ENCODE data around the gene ENOPH1.
"Not testable (repeated sequence)": the region's sequence is repeated elsewhere in the genome, so short reads cannot be mapped to it uniquely, and the experiment has no call there.

The ENOPH1 gene

DNA sequence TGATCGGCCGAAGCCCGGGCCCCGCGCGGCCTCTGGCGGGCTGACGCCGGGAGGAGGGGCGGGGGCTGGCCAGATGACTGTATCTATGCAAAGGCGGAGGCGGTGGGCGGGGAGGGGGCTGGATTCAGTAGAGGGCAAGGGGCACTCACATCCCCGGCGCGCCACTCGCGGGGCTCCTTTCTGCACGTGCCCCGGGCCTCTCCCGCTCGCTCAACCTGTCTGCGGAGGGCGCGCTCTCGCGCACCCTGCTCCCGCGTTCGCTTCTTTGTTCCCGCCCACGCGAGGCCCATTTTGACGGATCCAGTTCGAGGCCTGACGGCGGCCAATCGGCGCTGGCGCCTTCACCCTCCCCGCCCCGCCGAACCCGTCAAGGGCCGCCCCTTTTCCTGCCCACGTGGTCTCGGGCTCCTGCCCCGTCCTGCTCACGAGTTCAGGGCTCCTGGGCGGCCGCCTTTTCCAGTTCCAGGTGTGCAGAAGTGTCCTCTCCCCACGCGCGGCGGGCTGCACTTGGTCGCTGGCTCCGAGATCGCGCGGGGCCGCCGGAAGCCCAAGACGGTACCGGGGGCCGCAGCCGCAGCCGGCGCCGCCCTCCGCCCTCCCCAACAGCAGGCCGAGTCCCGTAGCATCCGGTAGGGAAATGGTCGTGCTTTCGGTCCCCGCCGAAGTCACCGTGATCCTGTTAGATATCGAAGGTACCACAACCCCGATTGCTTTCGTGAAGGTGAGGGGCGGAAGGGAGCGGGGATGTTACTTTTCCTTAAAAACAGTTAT is at the start of gene ENOPH1, which contains the start of gene HNRNPDL:
TSS of gene ENOPH1 (plus strand) at position 398 of the 771 bp plus-strand sequence. CDS start at position 638, 240 bp downstream.
TSS of gene HNRNPDL (minus strand) at position 270 of the 771 bp plus-strand sequence. CDS start 772 bp downstream, outside the sequence.
- TF ChIP-seq, protein P1, sequence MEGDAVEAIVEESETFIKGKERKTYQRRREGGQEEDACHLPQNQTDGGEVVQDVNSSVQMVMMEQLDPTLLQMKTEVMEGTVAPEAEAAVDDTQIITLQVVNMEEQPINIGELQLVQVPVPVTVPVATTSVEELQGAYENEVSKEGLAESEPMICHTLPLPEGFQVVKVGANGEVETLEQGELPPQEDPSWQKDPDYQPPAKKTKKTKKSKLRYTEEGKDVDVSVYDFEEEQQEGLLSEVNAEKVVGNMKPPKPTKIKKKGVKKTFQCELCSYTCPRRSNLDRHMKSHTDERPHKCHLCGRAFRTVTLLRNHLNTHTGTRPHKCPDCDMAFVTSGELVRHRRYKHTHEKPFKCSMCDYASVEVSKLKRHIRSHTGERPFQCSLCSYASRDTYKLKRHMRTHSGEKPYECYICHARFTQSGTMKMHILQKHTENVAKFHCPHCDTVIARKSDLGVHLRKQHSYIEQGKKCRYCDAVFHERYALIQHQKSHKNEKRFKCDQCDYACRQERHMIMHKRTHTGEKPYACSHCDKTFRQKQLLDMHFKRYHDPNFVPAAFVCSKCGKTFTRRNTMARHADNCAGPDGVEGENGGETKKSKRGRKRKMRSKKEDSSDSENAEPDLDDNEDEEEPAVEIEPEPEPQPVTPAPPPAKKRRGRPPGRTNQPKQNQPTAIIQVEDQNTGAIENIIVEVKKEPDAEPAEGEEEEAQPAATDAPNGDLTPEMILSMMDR (IDR thresholded peaks at IDR 0.05; ENCODE audit: control insufficient read depth, extremely low read depth, insufficient read depth): no peak
- H3K4me3 ChIP-seq (ENCODE audit: low read depth, low read length): peak within 1 kb of the TSS; percentile 84
- DNase-seq (ENCODE audit: low read depth): peak; percentile 90

DNA sequence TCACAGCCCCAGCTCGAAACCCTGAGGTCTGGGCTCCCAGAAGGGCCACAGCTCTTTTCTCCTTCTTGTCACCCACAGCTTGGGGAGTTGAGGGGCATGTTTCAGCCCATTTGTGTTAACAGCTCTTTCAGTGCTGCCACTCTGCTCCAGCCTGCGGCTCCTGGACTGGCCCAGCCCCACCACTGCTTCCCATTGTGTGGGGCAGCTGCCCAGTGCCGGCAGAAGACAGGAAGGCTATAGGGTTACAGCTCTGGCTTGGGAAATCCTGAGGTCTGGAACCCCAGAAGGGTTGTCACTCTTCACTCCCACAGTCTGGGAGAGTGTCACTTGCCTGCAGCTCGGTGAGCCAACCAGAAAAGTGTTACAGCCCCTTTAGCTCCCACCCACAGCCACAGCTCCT is 49.6 kb upstream of the ENOPH1 start:
- no peak overlapping the region for H3K4me3 ChIP-seq (ENCODE audit: low read depth, low read length)
- TF ChIP-seq, protein P1 (IDR thresholded peaks at IDR 0.05; ENCODE audit: control insufficient read depth, extremely low read depth, insufficient read depth): no peak
- DNase-seq (ENCODE audit: low read depth): no peak

DNA sequence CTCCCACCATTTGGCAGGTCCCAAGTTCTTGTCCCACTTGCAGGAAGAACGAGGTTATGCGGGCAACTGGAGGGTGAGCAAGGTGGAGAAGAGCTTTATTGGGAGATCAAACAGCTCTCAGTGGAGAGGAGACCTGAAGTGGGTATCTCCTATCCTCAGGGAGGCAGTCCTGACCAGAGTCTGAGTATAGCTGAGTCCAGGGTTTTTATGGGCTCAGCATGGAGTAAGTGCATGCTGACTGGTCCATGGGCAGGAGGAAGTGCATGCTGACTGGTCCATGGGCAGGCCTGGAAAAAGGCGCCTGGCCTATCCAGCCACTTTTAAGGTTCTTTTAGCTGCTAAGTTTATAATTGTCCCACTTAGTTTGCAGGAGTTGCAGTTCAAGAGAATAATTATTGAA is 49.2 kb upstream of the ENOPH1 start:
- no peak overlapping the region for H3K4me3 ChIP-seq (ENCODE audit: low read depth, low read length)
- no peak for DNase-seq (ENCODE audit: low read depth)
- TF ChIP-seq, protein P1 (IDR thresholded peaks at IDR 0.05; ENCODE audit: control insufficient read depth, extremely low read depth, insufficient read depth): no peak

DNA sequence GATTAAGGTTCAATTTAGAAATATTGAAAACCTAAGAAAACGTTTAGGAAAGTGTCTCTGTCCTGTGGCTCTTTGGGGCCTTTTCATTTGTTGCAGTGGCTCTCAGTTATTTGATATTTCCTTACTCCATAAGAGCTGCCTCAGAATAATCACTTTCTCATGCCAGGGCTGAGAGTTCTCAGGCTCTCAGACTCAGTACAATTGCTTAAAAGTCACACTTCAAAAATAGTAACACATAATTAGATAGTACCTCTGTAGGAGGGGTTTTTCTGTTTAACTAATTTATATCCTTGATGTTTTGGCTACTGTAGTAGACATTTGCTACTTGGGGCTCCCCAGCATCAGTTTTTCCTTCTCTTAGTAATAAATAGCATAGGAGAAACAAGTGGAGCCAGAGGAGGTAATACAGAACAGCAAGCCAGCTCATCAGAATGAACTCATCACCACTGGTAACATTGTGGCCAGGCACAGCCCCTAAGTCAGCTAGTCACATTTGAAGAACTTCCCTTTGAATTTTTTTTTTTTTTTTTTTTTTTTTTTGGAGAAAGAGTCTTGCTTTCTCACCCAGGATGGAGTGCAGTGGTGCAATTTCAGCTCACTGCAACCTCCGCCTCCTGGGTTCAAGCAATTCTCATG is 48.6 kb upstream of the ENOPH1 start:
- TF ChIP-seq, protein P1 (IDR thresholded peaks at IDR 0.05; ENCODE audit: control insufficient read depth, extremely low read depth, insufficient read depth): no peak
- H3K4me3 ChIP-seq (ENCODE audit: low read depth, low read length): no peak overlapping the region
- DNase-seq (ENCODE audit: low read depth): no peak

DNA sequence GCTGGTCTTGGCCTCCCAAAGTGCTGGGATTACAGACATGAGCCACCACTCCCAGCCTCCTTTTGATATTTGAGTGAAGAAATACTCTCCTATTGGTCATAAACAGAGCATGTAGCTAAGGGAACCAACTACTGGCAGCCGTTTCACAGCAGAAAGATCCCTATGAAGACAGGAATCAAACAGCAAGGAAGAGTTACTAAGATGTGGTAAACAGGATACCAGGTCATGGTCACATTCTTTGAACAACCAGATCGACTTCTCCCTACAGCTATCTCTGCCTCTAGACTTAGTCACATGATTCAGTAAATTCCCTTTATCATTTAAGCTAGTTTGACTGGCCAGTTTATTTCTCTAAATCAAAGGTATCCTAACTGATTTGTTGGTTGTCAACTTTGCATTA is 47.6 kb upstream of the ENOPH1 start:
- no peak for DNase-seq (ENCODE audit: low read depth)
- no peak overlapping the region for H3K4me3 ChIP-seq (ENCODE audit: low read depth, low read length)
- TF ChIP-seq, protein P1 (IDR thresholded peaks at IDR 0.05; ENCODE audit: control insufficient read depth, extremely low read depth, insufficient read depth): no peak

DNA sequence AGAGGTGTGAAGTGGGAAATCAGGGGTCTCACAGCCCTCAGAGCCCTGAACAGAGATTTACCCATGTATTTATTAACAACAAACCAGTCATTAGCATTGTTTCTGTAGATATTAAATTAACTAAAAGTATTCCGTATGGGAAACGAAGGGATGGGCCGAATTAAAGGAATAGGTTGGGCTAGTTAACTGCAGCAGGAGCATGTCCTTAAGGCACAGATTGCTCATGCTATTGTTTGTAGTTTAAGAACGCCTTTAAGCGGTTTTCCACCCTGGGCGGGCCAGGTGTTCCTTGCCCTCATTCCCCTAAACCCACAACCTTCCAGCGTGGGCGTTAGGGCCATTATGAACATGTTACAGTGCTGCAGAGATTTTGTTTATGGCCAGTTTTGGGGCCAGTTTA is 44.1 kb upstream of the ENOPH1 start:
- DNase-seq (ENCODE audit: low read depth): not testable (repeated sequence)

DNA sequence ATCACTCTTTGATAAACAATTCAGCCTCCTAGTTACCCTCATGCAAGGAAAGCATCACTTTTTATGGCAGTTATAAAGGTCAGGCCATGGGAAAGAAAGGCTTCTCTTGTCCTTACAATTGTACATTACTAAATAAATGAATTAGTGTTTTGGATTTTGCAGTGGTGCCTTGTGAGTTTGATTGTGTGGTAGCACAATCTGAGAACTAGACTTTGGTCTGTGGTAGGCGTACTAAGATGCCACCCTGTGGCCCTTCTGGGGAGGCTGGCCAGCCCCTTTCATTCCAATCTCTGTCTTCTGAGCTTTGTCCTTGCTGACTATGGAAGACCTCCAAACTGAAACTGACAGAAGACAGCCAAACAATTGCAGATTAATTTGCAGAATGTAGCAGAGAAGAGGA is 42.0 kb upstream of the ENOPH1 start:
- no peak overlapping the region for H3K4me3 ChIP-seq (ENCODE audit: low read depth, low read length)
- TF ChIP-seq, protein P1 (IDR thresholded peaks at IDR 0.05; ENCODE audit: control insufficient read depth, extremely low read depth, insufficient read depth): no peak
- no peak for DNase-seq (ENCODE audit: low read depth)

More for the DNA sequence above, 44.1 kb upstream of the ENOPH1 start:
- H3K4me3 ChIP-seq (ENCODE audit: low read depth, low read length): not testable (repeated sequence)

DNA sequence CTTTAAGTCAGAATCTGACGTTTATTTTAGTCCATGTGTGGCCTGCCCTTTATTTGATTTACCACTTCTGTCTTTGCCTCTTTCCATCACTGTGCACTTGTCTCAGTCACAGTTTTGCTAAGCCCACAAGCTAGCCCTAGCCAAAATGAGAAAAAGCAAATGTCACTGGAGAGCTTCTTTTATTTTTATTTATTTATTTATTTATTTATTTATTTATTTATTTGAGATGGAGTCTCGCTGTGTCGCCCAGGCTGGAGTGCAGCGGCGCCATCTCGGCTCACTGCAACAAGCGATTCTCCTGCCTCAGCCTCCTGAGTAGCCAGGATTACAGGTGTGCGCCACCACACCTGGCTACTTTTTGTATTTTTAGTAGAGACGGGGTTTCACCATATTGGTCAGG is 40.3 kb upstream of the ENOPH1 start:
- not testable (repeated sequence) for DNase-seq (ENCODE audit: low read depth); H3K4me3 ChIP-seq (ENCODE audit: low read depth, low read length)
